ENCODE data around the gene ADAMTS15. TPM values are rescaled to one million over a fixed set of nuclear protein-coding genes. Genes with fewer than 3 reads are reported as not detected.

Gene ADAMTS15, protein sequence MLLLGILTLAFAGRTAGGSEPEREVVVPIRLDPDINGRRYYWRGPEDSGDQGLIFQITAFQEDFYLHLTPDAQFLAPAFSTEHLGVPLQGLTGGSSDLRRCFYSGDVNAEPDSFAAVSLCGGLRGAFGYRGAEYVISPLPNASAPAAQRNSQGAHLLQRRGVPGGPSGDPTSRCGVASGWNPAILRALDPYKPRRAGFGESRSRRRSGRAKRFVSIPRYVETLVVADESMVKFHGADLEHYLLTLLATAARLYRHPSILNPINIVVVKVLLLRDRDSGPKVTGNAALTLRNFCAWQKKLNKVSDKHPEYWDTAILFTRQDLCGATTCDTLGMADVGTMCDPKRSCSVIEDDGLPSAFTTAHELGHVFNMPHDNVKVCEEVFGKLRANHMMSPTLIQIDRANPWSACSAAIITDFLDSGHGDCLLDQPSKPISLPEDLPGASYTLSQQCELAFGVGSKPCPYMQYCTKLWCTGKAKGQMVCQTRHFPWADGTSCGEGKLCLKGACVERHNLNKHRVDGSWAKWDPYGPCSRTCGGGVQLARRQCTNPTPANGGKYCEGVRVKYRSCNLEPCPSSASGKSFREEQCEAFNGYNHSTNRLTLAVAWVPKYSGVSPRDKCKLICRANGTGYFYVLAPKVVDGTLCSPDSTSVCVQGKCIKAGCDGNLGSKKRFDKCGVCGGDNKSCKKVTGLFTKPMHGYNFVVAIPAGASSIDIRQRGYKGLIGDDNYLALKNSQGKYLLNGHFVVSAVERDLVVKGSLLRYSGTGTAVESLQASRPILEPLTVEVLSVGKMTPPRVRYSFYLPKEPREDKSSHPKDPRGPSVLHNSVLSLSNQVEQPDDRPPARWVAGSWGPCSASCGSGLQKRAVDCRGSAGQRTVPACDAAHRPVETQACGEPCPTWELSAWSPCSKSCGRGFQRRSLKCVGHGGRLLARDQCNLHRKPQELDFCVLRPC
- total RNA-seq (2014; rRNA removed; shearing (Covaris generic)) = not detected in 2 replicates

DNA sequence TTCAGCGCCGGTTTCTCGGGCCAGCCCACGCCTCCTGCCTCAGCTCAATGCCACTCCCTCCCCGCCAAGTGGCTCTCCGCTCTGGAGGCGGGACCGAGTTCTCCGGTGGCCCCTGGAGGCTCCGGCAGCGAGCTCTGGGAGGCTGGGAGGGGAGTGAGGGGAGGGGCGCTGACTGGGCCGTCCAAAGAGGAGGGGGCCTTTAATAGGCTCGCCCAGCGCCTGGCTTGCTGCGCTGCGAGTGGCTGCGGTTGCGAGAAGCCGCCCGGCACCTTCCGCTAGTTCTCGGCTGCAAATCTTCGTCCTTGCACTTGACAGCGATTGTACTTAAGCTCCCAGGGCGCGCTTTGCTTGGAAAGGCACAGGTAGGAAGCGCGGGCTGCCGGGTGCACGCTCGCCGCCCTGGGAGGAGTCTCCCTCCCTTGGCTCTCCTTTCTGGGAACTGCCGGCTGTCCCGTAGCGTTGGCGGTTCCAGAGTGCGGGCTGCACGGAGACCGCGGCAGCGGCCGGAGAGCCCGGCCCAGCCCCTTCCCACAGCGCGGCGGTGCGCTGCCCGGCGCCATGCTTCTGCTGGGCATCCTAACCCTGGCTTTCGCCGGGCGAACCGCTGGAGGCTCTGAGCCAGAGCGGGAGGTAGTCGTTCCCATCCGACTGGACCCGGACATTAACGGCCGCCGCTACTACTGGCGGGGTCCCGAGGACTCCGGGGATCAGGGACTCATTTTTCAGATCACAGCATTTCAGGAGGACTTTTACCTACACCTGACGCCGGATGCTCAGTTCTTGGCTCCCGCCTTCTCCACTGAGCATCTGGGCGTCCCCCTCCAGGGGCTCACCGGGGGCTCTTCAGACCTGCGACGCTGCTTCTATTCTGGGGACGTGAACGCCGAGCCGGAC, at the start of gene ADAMTS15:
ADAMTS15 (plus strand) TSS at position 230 of the 894 bp plus-strand sequence; CDS start at position 559, 329 bp downstream.
- DNase-seq (ENCODE audit: low spot score) = no peak
- in situ Hi-C loops (cut with HindIII; ENCODE audit: low sequenced_read_pairs) = loop anchor here (25.0 kb wide), 1 partner anchor 414 kb away; no protein-coding TSS in a partner anchor

DNA sequence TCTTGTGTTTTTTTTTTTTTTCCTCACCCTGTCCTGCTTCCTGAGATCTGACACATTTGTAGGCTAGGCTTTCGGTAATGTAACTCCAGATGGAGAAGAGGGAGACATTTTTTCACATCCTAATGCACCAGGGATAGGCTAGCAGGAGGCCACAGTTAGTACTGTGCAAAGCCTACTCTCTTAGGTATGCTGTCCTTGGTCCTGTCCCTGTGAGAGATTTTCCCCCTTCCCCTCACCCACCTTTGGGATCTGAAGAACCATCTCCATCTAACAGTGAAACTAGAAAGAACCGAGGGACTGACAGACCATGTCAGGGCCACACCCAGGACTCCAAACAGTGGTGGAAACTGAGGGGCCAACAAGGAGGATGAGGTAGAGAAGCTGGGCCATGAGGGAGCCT, 49.2 kb upstream of the ADAMTS15 start:
- in situ Hi-C loops (cut with HindIII; ENCODE audit: low sequenced_read_pairs) = no loop called here
- no peak for DNase-seq (ENCODE audit: low spot score)

DNA sequence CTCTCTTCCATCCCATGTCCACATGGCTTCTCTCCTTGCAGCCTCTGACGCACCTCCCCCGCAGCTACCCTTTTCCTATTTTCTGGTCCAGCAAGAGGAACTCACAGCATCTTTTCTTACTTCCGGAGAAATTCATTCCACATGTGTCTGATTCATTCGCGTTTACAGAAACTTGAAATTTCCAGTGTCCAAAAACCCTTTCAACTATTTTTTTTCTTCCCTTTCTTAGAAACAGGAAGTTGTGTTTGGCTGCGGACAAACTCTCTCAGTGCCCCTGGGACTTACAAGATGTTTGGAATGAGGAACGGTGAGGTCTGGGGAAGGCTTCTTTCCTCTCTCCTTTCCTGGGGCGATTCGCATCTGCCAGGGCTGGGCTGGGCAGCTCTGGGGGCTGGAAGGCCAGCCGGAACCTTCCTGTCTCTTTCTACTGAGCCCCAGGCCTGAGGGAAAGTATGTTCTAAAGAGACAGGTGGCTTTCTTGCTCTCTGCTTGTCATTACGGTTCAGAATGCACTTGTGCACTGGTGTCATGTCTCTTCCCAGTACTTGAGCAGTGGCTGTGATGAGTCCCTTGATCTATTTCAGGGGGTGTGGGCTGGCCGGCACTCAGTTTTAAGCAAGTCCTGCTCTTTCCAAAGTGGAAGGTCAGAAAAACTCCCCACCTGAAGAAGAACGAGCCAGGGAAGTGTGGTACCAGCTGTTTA, 47.5 kb upstream of the ADAMTS15 start:
- in situ Hi-C loops (cut with HindIII; ENCODE audit: low sequenced_read_pairs) = no loop called here

DNA sequence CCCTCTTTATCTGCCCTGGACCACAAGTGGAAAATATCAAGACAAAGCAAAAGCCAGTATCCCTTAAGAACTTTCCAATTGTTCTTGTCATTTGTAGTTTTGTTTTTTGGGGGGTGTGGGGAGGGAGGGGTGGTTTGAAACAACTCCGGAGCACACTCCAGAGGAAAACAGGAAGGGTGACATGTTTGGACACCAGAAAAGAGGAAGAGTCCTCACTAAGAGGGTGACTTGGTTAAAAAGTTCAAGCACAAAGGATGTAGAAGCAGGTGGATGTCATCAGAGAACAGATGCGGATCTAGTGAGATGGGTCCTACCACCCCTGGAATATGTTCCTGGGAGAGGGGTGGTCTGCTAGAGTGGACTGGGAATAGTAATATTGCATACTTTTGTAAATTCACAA, 45.9 kb upstream of the ADAMTS15 start:
- in situ Hi-C loops (cut with HindIII; ENCODE audit: low sequenced_read_pairs) = no loop called here
- no peak for DNase-seq (ENCODE audit: low spot score)

More for the DNA sequence above, 47.5 kb upstream of the ADAMTS15 start:
- no peak for DNase-seq (ENCODE audit: low spot score)

DNA sequence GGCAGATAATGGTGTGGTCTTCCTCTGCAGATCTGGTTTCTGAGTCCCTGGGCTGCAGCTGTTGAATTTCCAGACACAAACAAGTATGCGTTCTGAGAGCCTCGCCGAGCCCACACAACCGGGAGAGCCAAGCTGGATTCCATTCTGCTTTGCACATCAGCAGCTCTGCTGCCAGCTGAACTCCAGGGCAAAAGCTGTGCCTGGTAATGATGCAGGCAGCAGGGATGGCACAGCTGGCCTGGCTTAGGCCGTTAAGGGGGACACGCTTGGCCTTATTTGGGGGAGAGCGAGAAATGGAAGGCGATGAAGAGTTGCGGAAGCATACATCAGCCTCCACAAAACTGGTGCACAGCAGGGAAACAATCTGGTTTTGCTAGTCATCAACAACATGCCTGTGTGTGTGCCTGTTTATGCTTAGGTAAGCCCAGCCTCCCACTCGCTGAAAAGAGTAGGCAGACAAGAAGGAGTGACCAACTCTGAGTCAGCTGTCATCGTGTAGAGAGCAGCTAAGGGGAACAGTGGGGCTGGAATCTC, 45.1 kb upstream of the ADAMTS15 start:
- in situ Hi-C loops (cut with HindIII; ENCODE audit: low sequenced_read_pairs) = no loop called here
- no peak for DNase-seq (ENCODE audit: low spot score)

DNA sequence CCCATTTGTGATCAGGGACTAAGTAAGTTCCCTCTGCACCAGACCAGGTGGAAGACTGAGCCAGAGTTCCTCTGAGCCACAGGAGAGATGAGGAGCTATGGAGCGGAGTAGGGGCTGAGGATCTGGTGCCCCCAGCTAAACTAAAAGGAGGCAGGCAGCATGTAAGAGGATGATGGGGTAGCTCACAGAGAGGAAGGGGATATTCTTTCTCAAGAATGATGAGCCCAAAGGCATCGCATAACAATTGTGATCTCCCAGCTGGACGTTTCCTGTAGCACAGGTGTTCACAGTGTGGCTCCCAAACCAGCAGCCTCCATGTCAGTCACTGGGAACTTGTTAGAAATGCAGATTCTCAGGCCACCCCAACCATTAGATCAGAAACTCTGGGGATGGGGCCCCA, 44.5 kb upstream of the ADAMTS15 start:
- in situ Hi-C loops (cut with HindIII; ENCODE audit: low sequenced_read_pairs) = no loop called here
- DNase-seq (ENCODE audit: low spot score) = no peak

DNA sequence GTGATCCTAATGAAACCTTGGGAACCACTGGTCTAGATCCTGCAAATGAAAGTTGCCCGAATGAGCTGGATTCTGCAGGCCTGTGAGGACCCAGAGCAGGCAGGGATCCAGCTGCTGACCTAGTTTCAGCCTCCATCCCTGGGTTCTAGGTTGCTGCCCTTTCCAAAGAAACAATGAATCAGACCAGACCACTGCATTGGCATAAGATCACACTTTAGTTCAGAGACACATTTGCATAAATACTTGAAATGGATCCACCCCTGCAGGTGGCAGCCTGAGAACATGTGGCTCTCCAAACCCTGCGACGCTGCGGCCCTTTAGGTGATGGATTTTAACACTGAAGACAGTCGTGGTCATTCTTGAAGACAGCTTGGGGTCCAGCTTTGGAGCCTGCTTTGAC, 43.7 kb upstream of the ADAMTS15 start:
- in situ Hi-C loops (cut with HindIII; ENCODE audit: low sequenced_read_pairs) = no loop called here
- no peak for DNase-seq (ENCODE audit: low spot score)

DNA sequence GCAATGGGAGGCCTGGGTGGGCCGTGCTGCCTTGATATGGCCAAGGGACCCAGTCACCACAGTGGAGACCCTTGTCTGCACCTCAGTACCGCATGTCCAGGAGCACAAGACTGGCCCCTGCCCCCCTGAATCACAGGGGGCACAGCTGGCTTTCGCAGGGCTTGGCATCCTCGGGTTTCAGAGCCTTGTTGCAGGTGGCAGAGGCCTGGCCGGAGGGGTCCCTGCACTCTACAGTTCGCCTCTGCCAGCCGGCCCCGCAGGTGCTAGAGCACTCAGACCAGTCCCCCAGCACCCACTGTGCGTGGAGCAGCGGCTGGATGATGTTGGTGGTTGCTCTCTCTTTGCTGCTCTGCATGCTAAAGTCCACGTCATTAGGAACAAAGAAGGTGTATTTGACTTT, 43.0 kb upstream of the ADAMTS15 start:
- in situ Hi-C loops (cut with HindIII; ENCODE audit: low sequenced_read_pairs) = no loop called here

DNA sequence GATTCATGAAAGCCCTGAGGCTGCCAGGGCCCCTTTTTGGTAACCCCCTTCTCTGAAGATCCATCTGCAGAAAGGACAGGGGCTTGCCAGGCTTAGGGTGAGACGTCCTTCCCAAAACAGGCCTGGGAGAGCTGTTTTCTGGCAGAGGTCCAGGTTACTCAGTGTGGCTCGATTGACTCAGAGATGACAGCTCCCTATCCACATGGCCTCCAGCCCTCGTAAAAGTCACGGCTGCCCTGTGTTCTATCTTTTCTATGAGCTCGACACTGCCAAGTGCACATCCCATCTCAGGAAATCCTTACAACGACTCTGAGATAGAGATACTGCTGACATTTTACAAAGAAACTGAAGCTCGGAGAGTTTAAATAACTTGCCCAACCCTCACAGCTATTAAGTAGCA, 40.5 kb upstream of the ADAMTS15 start:
- in situ Hi-C loops (cut with HindIII; ENCODE audit: low sequenced_read_pairs) = no loop called here
- DNase-seq (ENCODE audit: low spot score) = no peak

More for the DNA sequence above, 43.0 kb upstream of the ADAMTS15 start:
- no peak for DNase-seq (ENCODE audit: low spot score)

DNA sequence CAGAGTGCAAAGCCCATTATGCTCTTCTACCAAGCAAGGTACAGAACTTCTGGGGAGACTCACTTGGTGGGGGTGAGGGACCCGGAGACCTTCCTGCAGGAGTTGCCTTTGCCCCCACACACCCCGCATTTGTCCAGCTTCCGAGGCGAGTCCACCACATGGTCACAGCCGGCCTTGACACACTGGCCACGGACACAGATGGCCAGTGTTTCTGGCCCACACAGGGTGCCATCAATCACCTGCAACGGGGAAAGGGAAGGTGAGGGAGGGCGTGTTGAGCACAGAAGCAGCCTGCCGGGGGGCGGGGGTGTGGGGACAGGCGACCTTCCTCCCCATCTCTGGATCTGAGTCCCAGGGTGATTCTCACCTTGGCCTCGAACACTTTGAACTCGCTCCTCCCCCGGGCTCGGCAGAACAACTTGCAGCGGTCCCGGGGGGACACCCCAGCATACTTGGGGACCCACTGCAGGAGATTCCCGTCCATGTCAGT, 40.0 kb upstream of the ADAMTS15 start:
- DNase-seq (ENCODE audit: low spot score) = no peak
- in situ Hi-C loops (cut with HindIII; ENCODE audit: low sequenced_read_pairs) = no loop called here

DNA sequence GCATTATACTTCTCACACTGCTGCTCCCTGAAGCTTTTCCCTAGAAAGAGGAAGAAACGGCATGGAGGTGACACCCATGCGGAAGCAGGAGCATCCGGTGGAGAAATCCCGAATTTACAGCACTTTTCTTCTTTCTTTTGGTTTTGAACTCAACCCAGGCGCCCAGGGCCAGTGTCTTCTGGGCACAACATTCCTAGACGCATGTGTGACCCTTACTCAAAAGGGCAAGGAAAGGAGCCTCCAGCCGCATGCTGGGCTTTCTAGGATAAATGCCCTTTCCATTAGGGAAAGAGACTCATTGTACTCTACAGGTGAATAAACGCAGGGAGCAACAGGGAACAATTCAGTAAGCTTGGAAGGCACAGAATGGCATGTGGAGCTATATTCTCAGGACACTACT, 39.5 kb upstream of the ADAMTS15 start:
- in situ Hi-C loops (cut with HindIII; ENCODE audit: low sequenced_read_pairs) = no loop called here
- no peak for DNase-seq (ENCODE audit: low spot score)

DNA sequence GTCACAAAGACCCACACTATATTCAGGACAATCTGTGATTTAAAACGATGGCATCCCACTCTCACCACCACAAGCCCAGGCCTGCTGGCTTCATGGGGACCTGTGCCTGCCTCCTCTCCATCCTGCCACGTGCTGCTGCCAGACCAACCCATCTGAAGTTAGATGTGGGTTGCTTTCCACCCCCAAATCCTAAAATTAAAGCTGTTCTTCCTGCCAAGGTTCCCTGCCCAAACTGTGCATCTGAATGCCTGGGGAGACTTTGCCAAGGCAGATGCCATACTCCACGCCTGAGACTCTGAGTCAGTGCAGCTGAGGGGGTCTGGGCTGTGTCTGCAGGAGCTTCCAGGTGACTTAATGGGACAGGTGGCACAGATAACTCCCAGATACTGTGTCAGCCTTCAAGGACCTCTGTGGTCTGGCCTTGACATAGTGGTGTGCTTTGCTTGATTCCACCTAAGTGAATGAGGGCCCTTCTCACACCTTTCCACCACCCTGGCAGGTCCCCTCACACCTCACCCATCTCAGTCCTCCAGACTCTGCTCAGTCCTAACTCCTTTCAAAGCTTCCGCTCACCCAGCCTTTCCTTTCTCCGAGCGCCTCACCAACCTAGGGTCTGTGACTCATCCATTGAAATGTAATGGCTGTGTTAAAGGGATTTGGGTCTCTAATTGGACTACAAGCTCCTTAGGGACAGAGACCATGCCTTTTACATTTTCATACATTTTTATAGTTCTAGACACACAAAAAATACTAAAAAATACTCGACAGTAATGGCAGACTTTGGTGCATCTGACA, 38.7 kb upstream of the ADAMTS15 start:
- in situ Hi-C loops (cut with HindIII; ENCODE audit: low sequenced_read_pairs) = no loop called here
- no peak for DNase-seq (ENCODE audit: low spot score)

DNA sequence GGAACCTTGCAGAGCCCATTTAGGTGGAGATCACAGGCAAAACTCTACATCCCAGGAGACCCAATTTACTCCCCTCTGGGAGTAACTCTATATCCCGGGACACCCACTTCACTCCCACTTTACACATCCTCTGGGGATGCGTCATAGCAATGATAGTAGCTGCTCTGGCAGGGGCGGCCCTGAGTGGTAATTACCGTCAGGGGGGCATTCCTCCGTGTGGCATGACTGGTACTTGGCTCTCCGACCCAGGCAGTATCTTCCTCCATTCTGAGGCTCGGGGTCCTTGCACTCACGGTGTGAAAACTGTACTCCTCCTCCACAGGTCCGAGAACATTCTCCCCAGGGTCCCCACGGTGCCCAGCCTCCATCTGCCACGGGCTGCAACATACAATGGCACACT, 37.2 kb upstream of the ADAMTS15 start:
- no peak for DNase-seq (ENCODE audit: low spot score)
- in situ Hi-C loops (cut with HindIII; ENCODE audit: low sequenced_read_pairs) = no loop called here

DNA sequence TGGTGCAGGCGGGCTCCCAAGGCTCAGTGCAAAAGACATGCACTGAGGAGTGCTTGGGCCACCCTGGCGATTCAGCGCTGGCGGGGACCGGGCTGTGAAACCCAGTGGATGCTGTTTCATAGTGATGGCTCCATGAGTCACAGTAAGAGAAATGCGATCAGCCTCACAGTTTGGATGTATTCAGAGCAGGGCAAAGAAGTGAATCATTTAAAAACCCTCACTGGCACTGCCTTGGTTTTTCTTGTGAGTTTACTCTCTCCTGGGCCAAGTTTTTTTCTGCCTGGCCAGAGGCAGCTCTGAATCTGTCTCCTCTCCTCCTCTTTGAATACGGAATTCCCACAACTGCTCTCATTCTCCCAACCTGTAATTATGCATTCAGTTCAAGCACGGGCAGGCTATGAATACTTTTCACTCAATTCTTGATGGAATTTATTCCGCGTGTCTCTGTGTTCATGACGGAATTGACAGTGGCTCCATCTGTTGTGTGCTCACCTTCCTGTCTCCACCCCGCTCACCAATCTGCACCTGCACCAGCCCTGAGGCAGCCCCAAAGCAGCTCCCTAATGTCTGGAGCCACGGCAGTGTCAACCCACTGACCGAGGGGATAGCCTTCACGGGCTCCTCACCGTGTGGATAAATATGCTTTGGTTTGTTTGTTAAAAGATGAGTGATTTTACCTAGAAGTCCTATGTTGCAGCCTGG, 34.9 kb upstream of the ADAMTS15 start:
- in situ Hi-C loops (cut with HindIII; ENCODE audit: low sequenced_read_pairs) = no loop called here

DNA sequence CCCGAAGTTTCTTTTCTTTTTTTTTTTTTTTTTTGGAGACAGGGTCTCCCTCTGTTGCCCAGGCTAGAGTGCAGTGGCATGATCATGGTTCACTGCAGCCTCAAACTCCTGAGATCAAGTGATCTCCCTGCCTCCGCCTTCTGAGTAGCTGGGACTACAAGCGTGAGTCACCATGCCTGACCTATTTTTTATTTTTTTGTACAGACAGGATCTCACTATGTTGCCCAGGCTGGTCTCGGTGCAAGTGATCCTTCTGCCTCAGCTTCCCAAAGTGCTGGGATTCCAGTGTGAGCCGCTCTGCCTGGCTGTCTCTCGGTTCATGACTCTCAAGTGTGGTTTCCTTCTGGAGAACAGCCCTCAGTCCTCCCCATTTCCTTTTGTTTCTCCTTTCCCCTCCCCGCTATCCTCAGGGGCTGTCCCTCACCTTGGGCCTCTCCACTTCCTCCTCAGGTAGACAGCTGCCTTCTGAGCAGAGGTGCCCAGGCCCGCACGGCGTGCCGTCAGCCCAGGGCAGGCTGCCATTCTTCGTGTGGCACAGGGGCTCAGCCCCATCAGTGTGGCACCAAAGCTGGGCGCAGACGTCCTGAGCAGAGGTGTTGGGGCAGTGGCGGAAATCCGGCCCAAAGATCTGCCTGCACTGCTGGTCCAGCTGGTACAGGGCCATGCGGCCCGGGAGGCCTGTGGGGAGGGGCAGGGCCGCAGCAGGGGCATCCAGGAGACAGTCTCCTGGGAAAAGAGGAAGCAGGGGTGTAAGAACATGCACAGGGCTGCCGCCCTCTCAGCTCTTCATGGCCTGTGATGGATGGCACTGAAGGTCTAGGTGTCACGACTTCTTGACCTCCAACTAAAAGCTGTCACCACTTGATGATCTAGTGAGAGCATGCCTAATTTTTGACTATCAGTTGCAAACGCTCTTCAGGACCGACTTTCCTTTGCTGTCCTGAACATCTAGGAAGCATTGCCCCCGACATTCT, 34.1 kb upstream of the ADAMTS15 start:
- in situ Hi-C loops (cut with HindIII; ENCODE audit: low sequenced_read_pairs) = no loop called here
- DNase-seq (ENCODE audit: low spot score) = no peak

More for the DNA sequence above, 34.9 kb upstream of the ADAMTS15 start:
- no peak for DNase-seq (ENCODE audit: low spot score)

Measured in G401 (cell line).